PC-3 (cell line): ENCODE data around the gene SOCS2. TPM values are rescaled to one million over a fixed set of nuclear protein-coding genes. Genes with fewer than 3 reads are reported as not detected.

Source experiments
- ATAC-seq: fragments of 200-7000 bp; cut with Tn5 transposase; 2 replicates; pipeline ENCODE4 v1.9.1; 2020; ENCODE audit warnings: mild to moderate bottlenecking, moderate library complexity
- BruUV-seq: library from RNA; stranded (reverse); fragments of 400-500 nt; replicated peaks from 2 replicates; lab custom pipeline; 2021; lab: Mats Ljungman, UMichigan
- CTCF ChIA-PET: fragments of 300-600 bp; sonication (Branson Sonifier 250); formaldehyde crosslinking; loops from one replicate; lab custom pipeline; 2022; ENCODE audit warnings: antibody characterized with exemption; lab: Charles Lee
- POLR2A ChIA-PET: fragments of 300-600 bp; sonication (Branson Sonifier 250); formaldehyde crosslinking; loops from one replicate; lab custom pipeline; 2022; ENCODE audit warnings: antibody characterized with exemption; ENCODE audit not compliant: unreplicated experiment; lab: Charles Lee
- DNase-seq: peaks from one replicate; pipeline ENCODE4 v3.0.0-alpha.2; 2015
- H2AFZ ChIP-seq: fragments of 300-600 bp; sonication (generic); 2 replicates; pipeline ENCODE4 v1.6.0; 2016; ENCODE audit warnings: antibody characterized with exemption, low read length
- H3F3A ChIP-seq: fragments of 300-600 bp; sonication (generic); one replicate; pipeline ENCODE4 v1.6.0; 2017; ENCODE audit warnings: antibody characterized with exemption, low read length, control low read depth, mild to moderate bottlenecking; ENCODE audit not compliant: unreplicated experiment
- H3K27ac ChIP-seq: fragments of 300-600 bp; sonication (generic); 2 replicates; pipeline ENCODE4 v1.5.1; 2016; ENCODE audit warnings: mild to moderate bottlenecking, low read length
- H3K27me3 ChIP-seq: fragments of 300-600 bp; sonication (generic); 2 replicates; pipeline ENCODE4 v1.6.1; 2016; ENCODE audit warnings: low read length, mixed read lengths
- H3K36me3 ChIP-seq: fragments of 300-600 bp; sonication (generic); 2 replicates; pipeline ENCODE4 v1.6.1; 2016; ENCODE audit warnings: low read depth, mixed run types, low read length, mixed read lengths
- H3K4me1 ChIP-seq: fragments of 300-600 bp; sonication (generic); 2 replicates; pipeline ENCODE4 v1.5.1; 2016; ENCODE audit warnings: low read length; ENCODE audit not compliant: insufficient read depth
- H3K4me2 ChIP-seq: fragments of 300-600 bp; sonication (generic); 2 replicates; pipeline ENCODE4 v1.6.0; 2016; ENCODE audit warnings: low read length
- H3K4me3 ChIP-seq: fragments of 300-600 bp; sonication (generic); 2 replicates; pipeline ENCODE4 v1.5.1; 2016; ENCODE audit warnings: mild to moderate bottlenecking, low read length, mixed read lengths
- H3K79me2 ChIP-seq: fragments of 300-600 bp; sonication (generic); 2 replicates; pipeline ENCODE4 v1.6.1; 2017; ENCODE audit warnings: low read length, mixed read lengths
- H3K9ac ChIP-seq: fragments of 300-600 bp; sonication (generic); 2 replicates; pipeline ENCODE4 v1.6.0; 2016; ENCODE audit warnings: mild to moderate bottlenecking, low read length
- H3K9me2 ChIP-seq: fragments of 300-600 bp; sonication (generic); replicated peaks from 2 replicates; pipeline ENCODE4 v1.6.1; 2016; ENCODE audit warnings: mixed run types, low read length, mixed read lengths
- H3K9me3 ChIP-seq: fragments of 300-600 bp; sonication (generic); 2 replicates; pipeline ENCODE4 v1.6.1; 2016; ENCODE audit warnings: low read length, mixed read lengths
- H4K20me1 ChIP-seq: fragments of 300-600 bp; sonication (generic); 2 replicates; pipeline ENCODE4 v1.6.1; 2016; ENCODE audit warnings: low read length, mixed read lengths
- EZH2 ChIP-seq: fragments of 300-600 bp; sonication (generic); IDR thresholded peaks from one replicate; pipeline ENCODE4 v1.6.1; 2017; ENCODE audit warnings: antibody characterized with exemption, mild to moderate bottlenecking, low read length; ENCODE audit not compliant: unreplicated experiment
- EZH2phosphoT487 ChIP-seq: fragments of 300-600 bp; sonication (generic); IDR thresholded peaks from 2 replicates; pipeline ENCODE4 v1.6.1; 2018; ENCODE audit warnings: mild to moderate bottlenecking, antibody characterized with exemption, low read length, borderline replicate concordance
- intact Hi-C: fragments of 100-400 bp; cut with micrococcal nuclease; formaldehyde crosslinking; loops from 2 replicates; pipeline ENCODE4 v1.9.0; 2023
- total RNA-seq: library from RNA; depleted of rRNA; stranded (reverse); fragments of >200 nt; gene quantifications from 2 replicates; pipeline ENCODE4 v1.2.3, GENCODE V29; 2014; rRNA removed
- TF ChIP-seq, protein P1 (sequence below): fragments of 300-600 bp; sonication (generic); conservative IDR thresholded peaks from 2 replicates; pipeline ENCODE4 v1.5.1; 2017; ENCODE audit warnings: antibody characterized with exemption, low read depth, mild to moderate bottlenecking, low read length

SOCS2 gene
- total RNA-seq, 1 experiment from 2014 or later = 28.9 TPM

DNA sequence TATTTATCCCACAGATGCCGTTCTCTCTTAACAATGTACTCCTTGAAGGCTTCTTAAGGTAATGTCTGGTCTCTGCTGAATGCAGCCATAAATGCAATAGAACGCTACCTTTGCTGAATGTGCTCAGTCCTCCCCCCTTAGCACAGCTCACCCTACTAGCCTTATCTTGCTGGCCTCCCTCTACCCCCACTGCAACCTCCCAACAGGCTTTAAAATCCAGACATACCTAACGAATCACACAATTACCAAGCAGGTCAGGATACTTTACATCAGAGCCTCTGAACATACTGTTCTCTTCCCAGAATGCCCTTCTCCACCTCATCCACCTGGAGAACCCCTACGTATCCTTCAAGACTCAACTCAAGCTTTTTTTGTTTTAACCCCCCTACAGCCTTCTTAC lies 53.7 kb downstream of the SOCS2 start:
- no peaks in the 10 kb centered on the region for H3K9me2 ChIP-seq
- DNase-seq = no peak
- no peak for ATAC-seq
- H3K27ac ChIP-seq = peak overlapping the region; percentile 93
- TF ChIP-seq EZH2 (no peak), EZH2phosphoT487 (no peak)
- TF ChIP-seq, protein P1, sequence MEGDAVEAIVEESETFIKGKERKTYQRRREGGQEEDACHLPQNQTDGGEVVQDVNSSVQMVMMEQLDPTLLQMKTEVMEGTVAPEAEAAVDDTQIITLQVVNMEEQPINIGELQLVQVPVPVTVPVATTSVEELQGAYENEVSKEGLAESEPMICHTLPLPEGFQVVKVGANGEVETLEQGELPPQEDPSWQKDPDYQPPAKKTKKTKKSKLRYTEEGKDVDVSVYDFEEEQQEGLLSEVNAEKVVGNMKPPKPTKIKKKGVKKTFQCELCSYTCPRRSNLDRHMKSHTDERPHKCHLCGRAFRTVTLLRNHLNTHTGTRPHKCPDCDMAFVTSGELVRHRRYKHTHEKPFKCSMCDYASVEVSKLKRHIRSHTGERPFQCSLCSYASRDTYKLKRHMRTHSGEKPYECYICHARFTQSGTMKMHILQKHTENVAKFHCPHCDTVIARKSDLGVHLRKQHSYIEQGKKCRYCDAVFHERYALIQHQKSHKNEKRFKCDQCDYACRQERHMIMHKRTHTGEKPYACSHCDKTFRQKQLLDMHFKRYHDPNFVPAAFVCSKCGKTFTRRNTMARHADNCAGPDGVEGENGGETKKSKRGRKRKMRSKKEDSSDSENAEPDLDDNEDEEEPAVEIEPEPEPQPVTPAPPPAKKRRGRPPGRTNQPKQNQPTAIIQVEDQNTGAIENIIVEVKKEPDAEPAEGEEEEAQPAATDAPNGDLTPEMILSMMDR = no peak
- H3K9ac ChIP-seq = peak overlapping the region; percentile 61
- no peak overlapping the region for H3K4me2 ChIP-seq
- no peak overlapping the region for H2AFZ ChIP-seq
- no TSS peak for BruUV-seq
- H3K9me3 ChIP-seq = no peaks in the 10 kb centered on the region
- ChIA-PET CTCF (no interaction called here), POLR2A (no interaction called here)
- H3K4me3 ChIP-seq = no peak overlapping the region
- H3K36me3 ChIP-seq = no peaks in the 10 kb centered on the region
- H3F3A ChIP-seq = peaks cover 5% of the 10 kb centered on the region
- H3K27me3 ChIP-seq = no peaks in the 10 kb centered on the region
- peaks cover 36% of the 10 kb centered on the region for H3K4me1 ChIP-seq
- H4K20me1 ChIP-seq = no peaks in the 10 kb centered on the region
- no peaks in the 10 kb centered on the region for H3K79me2 ChIP-seq
- intact Hi-C loops = loop anchor here (10.0 kb wide), 1 partner anchor 49 kb away; the partner anchor contains the start of gene CRADD

Other genes starting within 250 kb of the SOCS2 start
- gene NUDT4, start 194.8 kb upstream of the SOCS2 start, total RNA-seq = 30.2 and 38.9 TPM in 2 replicates
- 128 and 205 TPM in 2 replicates for gene UBE2N, start 130.7 kb upstream of the SOCS2 start, total RNA-seq
- gene MRPL42, start 105.2 kb upstream of the SOCS2 start, total RNA-seq = 69.6 and 119 TPM in 2 replicates
- 11.4 and 12.5 TPM in 2 replicates for gene CRADD, start 104.7 kb downstream of the SOCS2 start, total RNA-seq